Measurements from ENCODE around the gene MRPL14. TPM values are rescaled to one million over a fixed set of nuclear protein-coding genes. Genes with fewer than 3 reads are reported as not detected.

Gene MRPL14
- total RNA-seq, 2 experiments from 2014 or later, result 10.4 to 11.5 TPM

GRCh38 chr6:44169154-44169553 is 41.9 kb upstream of the MRPL14 start:
- intact Hi-C loops (cut with DNase I, micrococcal nuclease), result no loop called here
- Mint-ChIP-seq H3K4me1 (ENCODE audit: low read depth) (peaks cover 18% of the 10 kb centered on the region), H3K4me3 (no peak overlapping the region), H3K9me3 (no peaks in the 10 kb centered on the region), H3K27ac (no peak overlapping the region), H3K27me3 (no peaks in the 10 kb centered on the region), H3K36me3 (ENCODE audit: low read depth) (no peaks in the 10 kb centered on the region)
- Histone ChIP-seq H3K4me1 (ENCODE audit: insufficient read depth, low read length) (peaks cover 4% of the 10 kb centered on the region), H3K36me3 (ENCODE audit: insufficient read depth, low read length) (no peaks in the 10 kb centered on the region), H3K9me3 (ENCODE audit: control insufficient read depth in 1 of 2, insufficient read depth in 1 of 2, low read length in 2 of 2) (no peaks in the 10 kb centered on the region), H3K4me3 (ENCODE audit: low read length) (no peak overlapping the region), H3K27ac (ENCODE audit: low read depth in 1 of 2, low read length in 2 of 2) (no peak overlapping the region), H3K27me3 (ENCODE audit: control insufficient read depth in 1 of 2, insufficient read depth in 2 of 2, low read length in 2 of 2) (peaks cover 9 to 16% of the 10 kb centered on the region in 2 experiments)
- ATAC-seq (ENCODE audit: poor library complexity), result no peak
- no peak for DNase-seq
- ChIA-PET CTCF (no interaction called here), POLR2A (no interaction called here)
- TF ChIP-seq, protein P1, sequence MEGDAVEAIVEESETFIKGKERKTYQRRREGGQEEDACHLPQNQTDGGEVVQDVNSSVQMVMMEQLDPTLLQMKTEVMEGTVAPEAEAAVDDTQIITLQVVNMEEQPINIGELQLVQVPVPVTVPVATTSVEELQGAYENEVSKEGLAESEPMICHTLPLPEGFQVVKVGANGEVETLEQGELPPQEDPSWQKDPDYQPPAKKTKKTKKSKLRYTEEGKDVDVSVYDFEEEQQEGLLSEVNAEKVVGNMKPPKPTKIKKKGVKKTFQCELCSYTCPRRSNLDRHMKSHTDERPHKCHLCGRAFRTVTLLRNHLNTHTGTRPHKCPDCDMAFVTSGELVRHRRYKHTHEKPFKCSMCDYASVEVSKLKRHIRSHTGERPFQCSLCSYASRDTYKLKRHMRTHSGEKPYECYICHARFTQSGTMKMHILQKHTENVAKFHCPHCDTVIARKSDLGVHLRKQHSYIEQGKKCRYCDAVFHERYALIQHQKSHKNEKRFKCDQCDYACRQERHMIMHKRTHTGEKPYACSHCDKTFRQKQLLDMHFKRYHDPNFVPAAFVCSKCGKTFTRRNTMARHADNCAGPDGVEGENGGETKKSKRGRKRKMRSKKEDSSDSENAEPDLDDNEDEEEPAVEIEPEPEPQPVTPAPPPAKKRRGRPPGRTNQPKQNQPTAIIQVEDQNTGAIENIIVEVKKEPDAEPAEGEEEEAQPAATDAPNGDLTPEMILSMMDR (IDR thresholded peaks at IDR 0.05), result no peak

DNA sequence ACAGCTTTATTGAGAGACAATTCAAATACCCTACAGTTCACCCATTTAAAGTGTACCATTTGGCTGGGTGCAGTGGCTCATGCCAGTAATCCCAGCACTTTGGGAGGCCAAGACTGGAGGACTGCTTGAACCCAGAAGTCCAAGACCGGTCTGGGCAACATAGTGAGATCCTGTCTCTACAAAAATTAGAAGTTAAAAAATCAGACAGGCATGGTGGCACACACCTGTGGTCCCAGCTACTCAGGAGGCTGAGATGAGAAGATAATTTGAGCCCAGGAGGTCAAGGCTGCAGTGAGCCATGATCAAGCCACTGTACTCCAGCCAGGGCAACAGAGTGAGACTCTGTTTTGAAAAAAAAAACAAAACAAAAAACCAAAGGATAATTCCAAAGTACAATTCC is 40.3 kb upstream of the MRPL14 start:
- CTCF ChIA-PET, result no interaction called here
- Mint-ChIP-seq H3K4me3 (no peak overlapping the region), H3K27me3 (no peaks in the 10 kb centered on the region), H3K36me3 (ENCODE audit: low read depth) (no peaks in the 10 kb centered on the region), H3K27ac (no peak overlapping the region), H3K9me3 (no peaks in the 10 kb centered on the region), H3K4me1 (ENCODE audit: low read depth) (peaks cover 14% of the 10 kb centered on the region)
- H3K9me3 ChIP-seq (ENCODE audit: control insufficient read depth in 1 of 2, insufficient read depth in 1 of 2, low read length in 2 of 2), result no peaks in the 10 kb centered on the region
- DNase-seq (no peak), ATAC-seq (ENCODE audit: poor library complexity) (no peak)
- intact Hi-C loops (cut with DNase I, micrococcal nuclease), result no loop called here
- POLR2A ChIA-PET, result no interaction called here
- H3K4me3 ChIP-seq (ENCODE audit: low read length), result no peak overlapping the region
- TF ChIP-seq, protein P1 (IDR thresholded peaks at IDR 0.05), result no peak
- no peak overlapping the region for H3K27ac ChIP-seq (ENCODE audit: low read depth in 1 of 2, low read length in 2 of 2)
- H3K36me3 ChIP-seq (ENCODE audit: insufficient read depth, low read length), result no peaks in the 10 kb centered on the region
- peaks cover 9 to 15% of the 10 kb centered on the region in 2 experiments for H3K27me3 ChIP-seq (ENCODE audit: control insufficient read depth in 1 of 2, insufficient read depth in 2 of 2, low read length in 2 of 2)
- no peaks in the 10 kb centered on the region for H3K4me1 ChIP-seq (ENCODE audit: insufficient read depth, low read length)

GRCh38 chr6:44166591-44167184 is 39.4 kb upstream of the MRPL14 start:
- Histone ChIP-seq H3K27ac (ENCODE audit: low read depth in 1 of 2, low read length in 2 of 2) (no peak overlapping the region), H3K9me3 (ENCODE audit: control insufficient read depth in 1 of 2, insufficient read depth in 1 of 2, low read length in 2 of 2) (no peaks in the 10 kb centered on the region), H3K36me3 (ENCODE audit: insufficient read depth, low read length) (no peaks in the 10 kb centered on the region), H3K4me1 (ENCODE audit: insufficient read depth, low read length) (no peaks in the 10 kb centered on the region), H3K27me3 (ENCODE audit: control insufficient read depth in 1 of 2, insufficient read depth in 2 of 2, low read length in 2 of 2) (peaks cover 9 to 12% of the 10 kb centered on the region in 2 experiments), H3K4me3 (ENCODE audit: low read length) (no peak overlapping the region)
- CTCF ChIA-PET, result no interaction called here
- H3K36me3 Mint-ChIP-seq (ENCODE audit: low read depth), result no peaks in the 10 kb centered on the region
- no peak overlapping the region for H3K4me3 Mint-ChIP-seq
- no peak overlapping the region for H3K27ac Mint-ChIP-seq
- ATAC-seq (ENCODE audit: poor library complexity), result no peak
- H3K4me1 Mint-ChIP-seq (ENCODE audit: low read depth), result peaks cover 6% of the 10 kb centered on the region
- intact Hi-C loops (cut with DNase I, micrococcal nuclease), result no loop called here
- no peaks in the 10 kb centered on the region for H3K27me3 Mint-ChIP-seq
- H3K9me3 Mint-ChIP-seq, result no peaks in the 10 kb centered on the region
- no peak for DNase-seq
- POLR2A ChIA-PET, result no interaction called here
- TF ChIP-seq, protein P1 (IDR thresholded peaks at IDR 0.05), result no peak
